ENCODE data around the gene LMAN1L.
A peak's percentile ranks its signal among the peaks of the same experiment; 100 is the strongest.

Gene LMAN1L

DNA sequence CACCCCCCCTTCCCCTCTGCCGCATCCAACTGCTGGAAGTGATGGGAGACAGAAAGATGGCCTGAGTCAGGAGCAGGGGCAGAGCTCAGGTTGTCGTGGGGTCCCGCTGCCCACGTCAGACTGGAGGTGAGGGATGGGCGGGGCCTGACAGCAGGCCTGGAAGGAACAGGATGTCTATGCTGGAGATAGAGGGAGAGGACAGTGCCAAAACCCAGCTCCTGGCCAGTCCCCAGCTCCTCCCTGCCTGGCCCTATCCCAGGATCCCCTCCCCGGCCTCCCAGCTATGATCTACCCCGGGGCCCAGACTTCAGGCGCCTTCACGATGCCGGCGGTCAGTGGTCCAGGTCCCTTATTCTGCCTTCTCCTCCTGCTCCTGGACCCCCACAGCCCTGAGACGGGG lies at the start of gene LMAN1L:
Gene LMAN1L, plus strand, starts transcription at position 303 of the 400 bp plus-strand sequence. Its CDS starts 20 bp downstream, at position 323.
- DNase-seq (ENCODE audit: low spot score), result no peak

DNA sequence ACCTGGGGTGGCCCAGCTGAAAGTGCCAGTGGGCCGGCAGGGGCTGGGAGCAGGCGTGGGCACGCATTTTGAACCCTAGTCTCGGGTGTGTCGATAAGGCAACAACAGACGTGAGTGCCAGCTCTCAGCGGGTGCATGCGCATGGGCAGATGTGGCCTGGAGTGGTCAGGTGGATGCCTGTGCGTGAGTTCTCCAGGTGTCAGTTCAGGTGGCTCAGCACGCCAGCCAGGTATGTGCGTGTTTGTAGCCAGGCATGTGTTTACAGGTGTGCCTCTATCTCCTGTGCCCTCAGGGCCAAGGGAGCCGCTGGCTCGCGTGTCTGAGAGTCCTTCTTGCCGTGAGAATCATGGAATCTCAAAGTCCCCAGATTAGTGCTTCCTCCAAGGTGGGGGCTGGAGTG lies 49.2 kb upstream of the LMAN1L start:
- no peak for DNase-seq (ENCODE audit: low spot score)

DNA sequence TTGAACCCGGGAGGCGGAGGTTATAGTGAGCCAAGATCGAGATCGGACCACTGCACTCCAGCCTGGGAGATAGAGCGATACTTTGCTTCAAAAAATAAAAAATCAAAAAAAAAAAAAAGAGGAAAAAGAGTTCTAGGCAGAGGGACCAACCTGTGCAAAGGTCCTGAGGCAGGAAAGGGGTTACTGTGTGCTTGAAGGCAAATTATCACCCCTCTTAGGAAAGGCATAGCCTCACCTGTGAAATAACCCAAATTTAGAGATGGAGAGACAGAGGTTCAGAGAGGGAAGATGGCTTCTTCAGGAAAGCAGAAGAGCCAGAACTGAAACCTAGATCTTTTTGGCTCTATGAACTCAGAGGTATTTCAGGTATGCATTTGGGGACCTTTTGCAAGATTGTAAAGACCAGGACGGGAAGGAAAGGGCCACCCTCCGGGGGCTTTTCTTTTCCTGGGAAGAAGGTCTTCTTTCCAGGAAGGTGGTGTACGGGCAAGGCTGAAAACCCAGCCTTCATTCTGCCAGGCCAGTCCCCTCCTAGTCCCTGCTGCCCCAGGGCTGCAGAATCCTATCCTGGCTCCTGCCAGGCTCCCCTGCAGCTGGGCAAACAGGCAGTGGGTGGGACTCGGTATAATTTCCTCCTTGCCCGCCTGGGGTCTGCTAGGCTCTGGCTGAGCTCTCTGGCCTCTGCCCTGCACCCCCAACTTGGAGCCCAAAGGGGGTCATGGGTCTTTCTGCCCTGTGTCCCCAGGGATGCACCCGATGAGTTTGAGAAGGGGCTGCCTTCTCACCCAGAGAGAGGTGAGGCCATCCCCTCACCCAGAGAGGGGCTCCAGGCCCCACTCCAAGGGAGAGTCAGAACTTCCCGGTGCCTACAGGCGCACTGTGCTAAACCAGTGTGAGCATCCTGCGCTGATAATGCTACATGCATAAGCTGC lies 45.2 kb upstream of the LMAN1L start:
- no peak for DNase-seq (ENCODE audit: low spot score)

DNA sequence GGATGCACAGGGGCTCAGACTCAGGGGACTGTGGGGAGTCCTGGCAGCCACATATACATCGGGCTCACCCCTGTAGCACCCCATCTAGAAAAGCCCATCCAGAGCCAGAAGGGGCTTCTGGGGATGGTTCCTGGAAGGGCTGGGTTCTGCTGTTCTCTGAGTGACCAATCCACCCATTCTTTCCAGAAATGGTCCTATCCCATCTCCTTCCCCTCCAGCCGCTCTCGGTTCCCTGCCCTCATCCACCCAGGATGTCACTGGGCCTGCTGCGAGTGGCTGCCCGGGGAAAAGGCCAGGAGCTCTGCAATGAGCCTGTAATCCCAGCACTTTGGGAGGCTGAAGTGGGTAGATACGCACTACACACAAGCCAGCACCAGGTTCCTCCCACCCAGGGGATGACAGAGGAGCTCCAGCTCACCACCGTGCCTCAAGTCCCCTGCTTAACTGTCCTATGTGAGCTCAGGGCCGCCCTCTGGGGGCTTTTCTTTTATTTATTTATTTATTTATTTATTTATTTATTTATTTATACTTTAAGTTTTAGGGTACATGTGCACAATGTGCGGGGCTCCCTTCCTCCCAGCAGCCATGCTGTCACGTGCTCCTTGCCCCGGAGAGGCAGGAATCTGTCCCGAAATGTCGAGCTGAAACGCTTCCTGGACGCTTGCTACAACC lies 44.4 kb upstream of the LMAN1L start:
- DNase-seq (ENCODE audit: low spot score), result no peak

DNA sequence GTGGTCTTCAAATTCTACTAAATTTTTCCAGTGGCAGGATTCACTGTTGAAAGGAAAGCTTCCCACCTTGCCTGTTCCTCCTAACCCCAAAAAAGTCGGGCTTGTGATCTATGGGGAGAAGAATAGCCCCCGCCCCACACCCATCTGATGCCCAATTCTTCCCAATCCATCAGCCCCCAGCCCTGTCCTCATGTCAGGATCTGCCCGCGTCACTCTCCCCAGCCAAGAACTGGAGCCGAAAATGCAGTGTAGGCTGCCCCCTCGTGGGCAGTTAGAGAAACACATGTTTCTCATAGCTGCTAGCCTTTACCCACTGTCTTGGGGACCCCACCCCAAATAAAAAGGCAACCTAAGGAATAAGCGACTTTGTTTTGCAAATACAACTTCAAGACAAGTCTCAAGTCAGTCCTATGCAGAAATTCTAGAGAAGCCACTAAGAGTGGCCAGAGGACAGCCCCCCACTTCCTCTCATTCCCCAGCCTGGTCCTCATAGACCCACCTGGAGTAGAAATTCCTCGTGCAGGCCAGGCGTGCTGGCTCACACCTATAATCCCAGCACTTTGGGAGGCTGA lies 43.8 kb upstream of the LMAN1L start:
- peak; percentile 80 for DNase-seq (ENCODE audit: low spot score)

DNA sequence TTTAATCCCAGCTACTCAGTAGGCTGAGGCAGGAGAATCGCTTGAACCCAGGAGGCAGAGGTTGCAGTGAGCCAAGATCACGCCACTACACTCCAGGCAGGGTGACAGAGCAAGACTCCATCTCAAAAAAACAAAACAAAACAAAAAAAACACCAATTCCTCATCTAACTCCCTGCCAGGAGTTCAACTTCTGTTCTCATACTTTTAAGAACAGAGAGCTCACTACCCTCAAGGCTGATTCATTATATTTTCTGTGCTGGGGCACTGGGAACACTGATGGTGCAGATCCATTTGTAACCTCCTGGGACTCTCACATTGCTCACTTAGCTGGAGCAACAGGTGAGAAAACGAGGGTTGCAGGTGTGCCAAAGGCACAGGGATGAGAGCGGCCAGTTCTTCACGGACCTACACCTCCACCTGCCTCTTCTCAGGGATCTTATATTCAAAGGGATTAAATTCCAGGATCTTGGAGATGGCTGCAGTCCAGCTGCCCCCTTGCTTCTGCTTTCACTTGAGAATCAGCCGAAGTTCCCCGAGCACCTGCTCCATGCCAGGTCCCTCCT lies 43.1 kb upstream of the LMAN1L start:
- no peak for DNase-seq (ENCODE audit: low spot score)

DNA sequence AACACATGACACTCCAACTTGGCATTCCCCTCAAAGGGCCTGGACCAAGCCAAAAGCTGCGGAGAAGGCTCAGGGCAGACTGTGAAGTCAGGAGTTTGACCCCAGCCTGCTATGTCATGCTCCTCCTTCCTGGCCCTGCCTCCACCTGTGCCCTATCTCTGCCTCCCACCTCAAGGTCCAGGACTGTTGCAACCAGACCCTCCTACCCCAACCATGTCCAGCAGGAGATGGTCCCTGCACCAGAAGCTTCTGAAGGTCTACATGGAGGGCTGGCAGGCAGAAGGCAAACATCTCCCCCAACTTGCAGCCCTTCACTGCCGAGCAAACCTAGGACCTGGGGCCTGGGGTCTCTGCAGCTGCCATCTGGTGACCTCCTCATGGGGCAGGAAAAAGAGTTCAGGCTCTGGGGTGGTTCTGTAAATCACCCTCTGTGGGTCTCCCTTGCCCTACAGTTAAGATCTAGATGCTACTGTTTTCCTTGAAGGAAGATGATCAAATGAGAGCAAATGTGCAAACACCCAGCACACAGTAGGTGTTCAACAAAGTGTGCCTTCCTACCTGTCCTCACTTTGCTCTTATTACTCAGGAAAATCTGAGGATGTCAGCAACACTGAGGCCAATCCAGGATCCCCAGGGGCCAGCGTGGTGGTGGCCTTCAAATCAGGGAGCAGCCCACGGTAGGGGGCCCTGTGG lies 42.3 kb upstream of the LMAN1L start:
- no peak for DNase-seq (ENCODE audit: low spot score)

DNA sequence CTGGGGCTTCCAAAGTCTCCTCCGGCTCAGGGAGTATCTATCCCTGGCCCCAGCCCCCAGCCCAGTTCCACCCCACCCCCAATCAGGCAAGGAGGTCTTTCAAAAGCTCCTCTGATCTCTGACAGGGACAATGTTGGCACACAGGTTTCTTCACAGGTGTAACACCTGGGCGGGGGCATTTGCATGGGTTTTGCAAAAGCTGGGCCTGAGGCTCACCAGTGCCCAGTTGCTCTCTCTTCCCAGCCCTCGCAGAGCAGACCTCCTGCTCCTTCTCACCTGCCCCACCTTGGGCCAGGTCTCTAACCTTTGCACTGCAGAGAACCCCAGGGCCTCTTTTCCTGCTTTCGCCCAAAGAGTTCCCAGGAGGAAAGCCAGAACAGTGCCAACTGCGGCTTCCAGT lies 39.3 kb upstream of the LMAN1L start:
- no peak for DNase-seq (ENCODE audit: low spot score)

DNA sequence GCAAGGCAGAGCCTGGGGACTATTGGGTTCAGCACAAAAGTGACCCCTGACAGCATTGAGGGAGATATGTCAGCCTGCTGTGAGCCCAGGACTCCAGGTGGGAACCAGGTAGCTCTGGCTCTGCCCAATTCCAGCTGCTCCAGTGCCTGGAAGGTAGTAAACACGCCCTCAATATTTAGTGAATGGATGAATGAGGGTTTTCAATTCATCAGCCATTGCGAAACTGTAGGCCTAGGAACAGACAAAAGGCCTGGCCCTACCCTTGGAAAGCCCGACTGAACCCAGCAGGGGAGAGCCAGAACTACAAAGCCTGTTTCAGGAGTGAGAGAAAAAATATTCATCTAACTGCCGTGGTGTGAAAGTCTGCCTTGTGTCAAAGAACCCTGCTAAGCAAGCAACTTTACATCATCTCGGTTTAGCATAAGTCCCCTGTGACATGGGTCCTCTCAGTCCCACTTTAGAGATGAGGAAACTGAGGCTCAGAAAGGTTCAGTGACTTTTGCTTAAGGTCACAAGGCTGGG lies 38.8 kb upstream of the LMAN1L start:
- DNase-seq (ENCODE audit: low spot score), result no peak

DNA sequence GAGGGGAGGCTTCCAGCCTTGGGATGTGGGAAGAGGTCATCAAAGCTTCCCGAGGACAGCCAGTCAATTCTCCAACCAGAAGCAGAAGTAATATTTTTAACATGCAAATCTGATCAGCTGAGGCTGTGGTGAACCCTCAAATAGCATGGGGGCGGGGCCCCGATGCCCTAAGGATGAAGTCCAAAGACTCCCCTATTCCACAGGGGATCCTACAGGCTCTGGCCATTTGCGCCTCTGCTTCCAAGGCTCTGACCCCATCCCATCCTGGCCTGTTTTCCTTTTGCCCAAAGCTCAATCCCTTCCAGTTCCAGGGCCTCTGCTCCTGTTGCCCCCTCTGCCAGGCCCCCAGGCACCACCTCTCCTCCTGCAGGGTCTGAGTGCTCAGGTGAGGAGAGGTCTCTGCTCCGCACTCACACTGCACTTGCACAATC lies 37.5 kb upstream of the LMAN1L start:
- no peak for DNase-seq (ENCODE audit: low spot score)

DNA sequence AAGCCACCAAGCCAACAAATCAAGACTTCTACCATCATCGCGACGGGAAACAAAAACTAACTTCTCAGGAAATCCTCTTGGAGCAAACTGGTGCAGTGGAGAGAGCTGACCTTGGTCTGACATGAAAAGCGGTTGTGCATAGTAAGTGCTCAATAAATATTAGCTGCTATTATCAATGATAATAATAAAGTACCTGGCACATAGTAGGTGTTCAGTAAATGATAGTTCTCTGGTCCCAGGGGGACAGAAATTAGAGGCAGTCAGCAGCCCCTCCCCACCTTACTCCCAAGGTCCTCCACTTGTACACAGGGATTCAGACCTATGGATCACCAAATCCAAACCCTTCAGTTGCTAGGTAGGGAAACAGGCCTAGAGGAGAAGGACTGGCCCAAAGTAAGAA lies 36.7 kb upstream of the LMAN1L start:
- DNase-seq (ENCODE audit: low spot score), result no peak

DNA sequence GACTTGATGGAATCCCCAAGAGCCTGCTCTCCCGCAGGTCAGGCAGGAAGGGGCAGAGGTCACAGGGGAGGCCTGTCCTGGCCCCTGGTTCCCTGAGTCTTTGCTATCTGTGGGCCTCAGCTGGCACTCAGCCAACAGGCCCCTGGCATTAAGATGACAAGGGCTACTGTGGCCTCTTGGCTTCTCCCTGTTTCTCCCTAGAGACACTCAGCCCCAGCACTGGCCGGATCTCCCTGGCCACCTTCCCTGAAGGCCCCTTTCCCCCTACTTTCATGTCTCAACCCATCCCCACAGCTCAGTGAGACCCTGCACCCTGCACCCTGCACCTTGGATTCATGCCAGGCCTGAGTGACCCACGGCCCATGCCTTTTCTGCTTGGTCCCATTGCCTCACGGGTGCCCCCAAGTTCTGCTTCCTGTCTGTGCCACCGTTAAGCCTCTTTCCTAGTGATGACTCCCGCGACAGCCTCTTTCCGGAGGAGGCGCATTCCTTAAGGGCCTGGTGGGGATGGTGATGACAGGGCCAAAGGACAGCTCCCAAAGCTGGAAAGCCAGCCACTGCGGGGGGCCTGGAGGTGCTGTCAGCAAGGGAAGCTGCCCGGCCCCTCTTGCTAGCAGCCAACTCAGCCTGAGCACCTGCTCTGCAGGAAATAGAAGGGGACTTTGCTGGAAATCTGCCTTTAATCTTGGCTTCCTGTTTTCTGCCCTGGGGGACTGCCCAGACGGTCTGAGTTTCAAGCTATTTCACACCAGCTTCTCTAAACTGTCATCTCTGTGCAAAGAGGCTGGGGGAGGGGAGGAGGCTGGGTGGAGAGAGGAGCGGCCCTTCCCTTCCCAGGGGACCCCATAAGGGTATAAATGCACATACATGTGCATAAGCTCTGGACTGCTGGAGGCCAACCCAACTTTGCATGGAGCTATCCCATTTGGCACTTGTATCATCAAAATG lies 35.5 kb upstream of the LMAN1L start:
- no peak for DNase-seq (ENCODE audit: low spot score)

DNA sequence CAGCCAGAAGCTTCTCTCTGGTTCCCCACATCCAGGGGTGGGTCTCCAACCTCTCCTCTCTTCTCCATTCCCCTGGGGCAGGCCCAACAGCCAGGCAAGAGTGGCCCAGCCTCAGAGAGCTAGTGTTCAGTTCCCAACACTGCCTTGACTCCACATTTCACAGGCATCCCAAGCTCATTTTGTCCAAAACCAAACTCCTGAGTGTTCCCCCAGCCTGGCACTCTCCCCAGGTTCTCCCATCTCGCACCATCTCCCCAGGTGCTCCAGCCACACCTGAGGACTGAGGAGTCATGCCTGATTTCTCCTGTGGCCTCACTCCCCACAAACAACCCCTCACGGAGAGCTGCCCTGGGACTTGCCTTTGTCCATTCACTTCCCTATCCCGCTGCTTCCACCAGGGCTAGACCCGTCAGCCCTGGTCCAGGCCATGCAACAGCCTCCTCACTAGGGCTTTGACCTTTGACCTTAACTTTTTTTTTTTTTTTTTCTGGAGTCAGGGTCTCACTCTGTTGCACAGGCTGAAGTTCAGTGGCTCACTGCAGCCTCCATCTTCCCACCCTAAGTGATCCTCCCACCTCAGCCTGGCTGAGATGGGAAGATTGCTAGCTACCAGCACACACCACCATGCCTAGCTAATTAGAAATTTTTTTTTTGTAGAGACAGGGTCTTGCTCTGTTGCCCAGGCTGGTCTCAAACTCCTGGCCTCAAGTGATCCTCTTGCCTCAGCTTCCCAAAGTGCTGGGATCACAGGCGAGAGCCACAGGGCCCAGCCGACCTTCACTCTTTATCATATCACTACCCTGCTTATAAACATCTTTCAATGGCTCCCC lies 34.7 kb upstream of the LMAN1L start:
- DNase-seq (ENCODE audit: low spot score), result no peak

DNA sequence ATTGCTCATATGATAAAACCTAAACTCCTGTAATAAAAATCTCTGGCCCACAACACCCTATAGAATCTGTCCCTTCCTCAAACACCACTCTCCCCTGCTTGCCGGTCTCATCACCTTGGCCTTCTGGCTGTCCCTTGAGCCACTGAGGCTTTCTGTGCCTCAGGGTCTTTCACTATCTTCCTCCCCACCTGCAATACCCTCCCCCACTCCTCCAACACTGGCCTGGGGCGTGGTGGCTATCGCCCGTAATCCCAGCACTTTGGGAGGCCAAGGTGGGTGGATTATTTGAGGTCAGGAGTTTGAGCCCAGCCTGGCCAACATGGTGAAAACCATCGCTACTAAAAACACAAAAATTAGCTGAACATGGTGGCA lies 34.0 kb upstream of the LMAN1L start:
- DNase-seq (ENCODE audit: low spot score), result no peak

DNA sequence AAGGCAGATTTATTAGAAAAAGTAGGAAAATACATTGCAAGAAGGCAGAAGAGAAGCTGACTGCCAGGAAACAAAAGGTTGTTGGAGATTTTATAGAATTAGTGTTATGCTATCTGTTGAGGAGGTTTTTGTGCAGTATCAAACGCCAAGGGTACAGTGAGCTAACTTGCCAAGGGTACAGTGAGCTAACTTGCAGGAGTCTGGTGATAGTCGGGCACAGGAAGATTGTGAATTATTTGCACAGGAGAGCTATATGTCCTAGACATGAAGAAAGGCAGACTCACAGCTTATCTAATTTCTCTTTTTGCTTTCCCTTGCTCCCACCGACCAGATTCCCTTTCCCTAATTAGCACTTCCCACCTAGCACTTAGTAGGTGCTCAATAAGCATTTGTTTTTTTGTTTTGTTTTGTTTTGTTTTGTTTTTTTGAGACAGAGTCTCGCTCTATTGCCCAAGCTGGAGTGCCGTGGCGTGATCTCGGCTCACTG lies 33.4 kb upstream of the LMAN1L start:
- no peak for DNase-seq (ENCODE audit: low spot score)

DNA sequence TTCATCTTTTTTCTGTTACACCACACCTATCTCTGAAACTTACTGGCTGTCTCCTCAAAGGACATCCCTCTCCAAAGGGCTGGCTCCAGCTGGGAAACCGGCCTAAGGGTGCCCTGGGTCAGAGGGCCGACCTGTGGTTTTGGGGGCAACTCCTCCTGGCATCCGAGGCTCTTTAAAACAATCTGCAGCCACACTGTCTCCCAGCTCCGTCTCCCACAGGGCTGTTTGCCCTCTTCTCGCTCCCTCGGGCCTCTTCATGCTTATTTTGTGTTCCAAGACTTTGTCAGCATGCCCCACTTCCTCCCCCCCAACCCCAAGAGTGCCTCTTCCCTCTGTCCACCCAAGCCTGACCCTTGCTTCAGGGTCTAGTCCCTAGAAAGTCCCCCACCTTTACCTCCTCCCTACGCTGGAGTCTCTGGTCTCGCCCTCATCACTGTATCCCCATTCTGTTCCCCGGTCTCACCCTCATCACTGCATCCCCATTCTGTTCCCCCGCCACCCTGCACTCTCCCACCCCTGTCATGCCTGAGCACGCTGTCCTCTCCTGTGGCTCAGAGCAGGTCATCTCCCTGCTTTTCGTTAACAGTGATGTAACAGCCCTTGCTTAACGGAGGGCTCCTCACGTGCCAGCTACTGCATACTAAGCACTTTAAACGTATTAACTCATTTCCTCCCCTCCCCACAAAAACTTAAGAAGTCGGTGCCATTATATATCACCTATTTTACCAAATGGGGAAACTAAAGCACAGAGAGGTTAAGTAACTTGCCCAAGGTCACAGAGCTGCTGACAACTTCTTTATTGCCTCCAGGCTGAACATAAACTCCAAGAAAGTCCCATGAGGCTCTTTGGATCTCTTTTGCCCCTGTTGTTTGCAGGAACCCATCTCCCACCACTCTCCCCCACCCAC lies 31.9 kb upstream of the LMAN1L start:
- DNase-seq (ENCODE audit: low spot score), result no peak

DNA sequence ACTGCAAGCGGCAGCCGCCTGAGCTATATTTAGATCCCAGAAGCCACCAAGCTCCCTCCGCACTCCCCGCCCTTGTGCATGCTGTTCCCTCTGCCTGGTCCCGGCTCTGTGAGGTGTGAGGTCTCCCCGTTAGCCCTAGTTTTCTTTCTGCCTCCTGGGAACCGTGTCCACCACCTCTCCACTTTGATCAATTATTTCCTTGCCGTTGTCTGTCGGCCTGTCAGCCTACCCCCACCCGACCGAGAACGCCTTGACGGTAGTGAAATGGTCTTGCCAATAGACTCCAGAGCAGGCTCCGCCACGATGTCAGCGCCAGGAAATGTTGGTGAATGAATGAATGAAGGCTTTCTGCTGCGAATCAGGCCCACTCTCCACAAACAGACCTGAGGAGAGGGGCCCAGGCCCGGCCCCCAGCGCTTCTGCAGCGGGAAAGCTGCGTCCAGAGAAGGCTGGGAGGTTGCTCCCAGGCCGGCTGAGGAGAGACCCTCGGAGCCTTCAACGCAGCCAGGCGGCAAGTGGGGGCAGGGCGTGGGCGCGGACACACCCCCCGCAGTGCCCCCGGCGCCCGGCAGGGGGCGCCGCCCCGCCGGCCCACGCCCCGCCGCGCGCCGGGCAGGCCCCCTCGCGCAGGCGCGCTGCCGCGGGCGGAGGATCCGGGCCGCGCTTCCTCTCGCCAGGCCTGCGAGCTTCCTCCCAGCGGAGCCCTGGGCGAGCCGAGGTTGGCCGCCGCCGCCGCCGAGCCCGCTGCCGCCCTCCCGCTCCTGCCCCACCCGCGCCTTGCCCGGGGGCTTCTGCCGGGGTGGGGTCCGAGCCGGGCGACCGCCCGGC lies 31.0 kb upstream of the LMAN1L start, which contains the start of gene CSK:
Gene CSK, plus strand, starts transcription at position 650 of the 828 bp plus-strand sequence. CDS start 16,218 bp downstream, outside the sequence.
- peak; percentile 98 for DNase-seq (ENCODE audit: low spot score)
